Spleen (tissue), 11 donors: ENCODE results near the gene RBMS1. TPM values are rescaled to one million over a fixed set of nuclear protein-coding genes. Genes with fewer than 3 reads are reported as not detected.

Experiments used
- DNase-seq: peaks from one replicate; pipeline ENCODE4 v3.0.0-alpha.2; 2020
- H3K27ac ChIP-seq, 8 donors: fragments of 200-600 bp; sonication (generic) in 7 of 8; 1 replicate in 4 of 8; 2 replicates in 4 of 8; pipeline versions ENCODE4 v1.5.0 to v1.8.0; 2016 to 2021; ENCODE audit warnings: inconsistent platforms in 4 of 8, mild to moderate bottlenecking in 4 of 8, moderate library complexity in 1 of 8
- H3K27me3 ChIP-seq, 7 donors: fragments of 200-600 bp; sonication (generic) in 6 of 7; replicated peaks in 1 of 7; 1 replicate in 4 of 7; 2 replicates in 3 of 7; pipeline versions ENCODE4 v1.5.0 to v1.8.0; 2016 to 2021; ENCODE audit warnings: inconsistent platforms in 3 of 7, mild to moderate bottlenecking in 1 of 7
- H3K36me3 ChIP-seq, 6 donors: fragments of 200-600 bp; sonication (generic) in 5 of 6; 1 replicate in 4 of 6; 2 replicates in 2 of 6; pipeline versions ENCODE4 v1.5.0 to v1.8.0; 2016 to 2021; ENCODE audit warnings: inconsistent platforms in 2 of 6
- H3K4me1 ChIP-seq, 6 donors: fragments of 200-600 bp; sonication (generic) in 5 of 6; 1 replicate in 3 of 6; 2 replicates in 3 of 6; pipeline versions ENCODE4 v1.5.0 to v1.8.0; 2016 to 2021; ENCODE audit warnings: inconsistent platforms in 3 of 6
- H3K4me3 ChIP-seq, 8 donors: fragments of 200-600 bp; sonication (generic) in 7 of 8; 1 replicate in 4 of 8; 2 replicates in 4 of 8; pipeline versions ENCODE4 v1.5.0 to v1.8.0; 2016 to 2021; ENCODE audit warnings: inconsistent platforms in 4 of 8, mild to moderate bottlenecking in 4 of 8, moderate library complexity in 2 of 8
- H3K9me3 ChIP-seq, 8 donors: fragments of 200-600 bp; sonication (generic) in 7 of 8; 1 replicate in 4 of 8; 2 replicates in 4 of 8; pipeline versions ENCODE4 v1.5.0 to v1.8.0; 2016 to 2021; ENCODE audit warnings: inconsistent platforms in 4 of 8
- CTCF ChIP-seq, 11 experiments: fragments of 200-600 bp in 7 of 11; fragments of 450-650 bp in 4 of 11; sonication (generic) in 4 of 11; IDR thresholded peaks in 8 of 11; conservative IDR thresholded peaks in 3 of 11; 1 replicate in 7 of 11; 2 replicates in 4 of 11; pipeline versions ENCODE4 v1.4.0 to v1.8.0; 2016 to 2021; ENCODE audit warnings: antibody characterized with exemption in 11 of 11, inconsistent platforms in 4 of 11, mild to moderate bottlenecking in 1 of 11
- POLR2A ChIP-seq, 3 donors: fragments of 450-650 bp; IDR thresholded peaks; one replicate each; pipeline ENCODE4 v1.5.1; 2017; ENCODE audit warnings: antibody characterized with exemption in 3 of 3, mild to moderate bottlenecking in 1 of 3
- POLR2AphosphoS5 ChIP-seq, 3 donors: sonication (generic); formaldehyde crosslinking; IDR thresholded peaks; one replicate each; pipeline ENCODE4 v1.5.1; 2017; ENCODE audit warnings: antibody characterized with exemption in 3 of 3
- WGBS, 5 donors: extraction: QIAGEN DNeasy Blood & Tissue Kit in 3 of 5; methylation state at CpG; one replicate each; pipeline versions ENCODE4 v1.1.5 to v1.1.7; 2013 to 2018; 5-methylcytosine and 5-hydroxymethylcytosine counted together
- intact Hi-C: fragments of 100-400 bp; cut with DNase I; formaldehyde crosslinking; loops from one replicate; pipeline ENCODE4 v1.15.0; 2023; ENCODE audit warnings: low total_unique reads
- polyA plus RNA-seq, 3 donors: library from polyadenylated mRNA; stranded (reverse); fragments of 200-250 nt; gene quantifications; one replicate each; pipeline ENCODE4 v1.2.1, GENCODE V29; 2013
- total RNA-seq, 7 donors: library from RNA; depleted of rRNA in 3 of 7; stranded (reverse); fragments of >200 nt in 3 of 7; fragmentation: NEBNext Ultra II Directional in 4 of 7; extraction: Animal tissue kit (Norgen Biotek cat#: 25700) in 4 of 7; gene quantifications; one replicate each; pipeline versions ENCODE4 v1.1.0 to v1.2.1, GENCODE V29; 2016 to 2021
- donor health status: healthy with polysubstance abuse.
- donor health status: DM: no; HTN: no; CAD: no; lungs with moderate emphysema.
- donor health status: DM: no; HTN: no; CAD: no.
- donor health status: Bipolar disorder and iron deficiency.
- donor health status: healthy.
- donor health status: DM: no; HTN: no; CAD: no.
- donor health status: DM: yes; HTN: yes; CAD: no.

The RBMS1 gene
- total and polyA plus RNA-seq, 10 donors, result 18.8 to 151 (median 118) TPM

- Histone ChIP-seq H3K36me3 (no peaks in the 10 kb centered on the region), H3K27me3 (no peaks in the 10 kb centered on the region), H3K4me1 (peaks cover 0 to 21% (median 14%) of the 10 kb centered on the region in 6 donors), H3K9me3 (no peaks in the 10 kb centered on the region), H3K4me3 (no peak overlapping the region), H3K27ac (no peak overlapping the region)
- intact Hi-C loops, result no loop called here
- DNase-seq, result no peak
- 81 to 89% (median 84%) methylated on average over 3 of the region's 3 CpGs for WGBS, 5 donors
- no peak for TF ChIP-seq POLR2A (IDR thresholded peaks at IDR 0.05)
- no peak for TF ChIP-seq CTCF (IDR thresholded peaks at IDR 0.05 in 8 of 11, conservative IDR thresholded peaks at IDR 0.05 in 3 of 11)
- TF ChIP-seq POLR2AphosphoS5 (IDR thresholded peaks at IDR 0.05), result no peak
Observed at GRCh38 chr2:160224507-160224906, 269.1 kb downstream of the RBMS1 start.

DNA sequence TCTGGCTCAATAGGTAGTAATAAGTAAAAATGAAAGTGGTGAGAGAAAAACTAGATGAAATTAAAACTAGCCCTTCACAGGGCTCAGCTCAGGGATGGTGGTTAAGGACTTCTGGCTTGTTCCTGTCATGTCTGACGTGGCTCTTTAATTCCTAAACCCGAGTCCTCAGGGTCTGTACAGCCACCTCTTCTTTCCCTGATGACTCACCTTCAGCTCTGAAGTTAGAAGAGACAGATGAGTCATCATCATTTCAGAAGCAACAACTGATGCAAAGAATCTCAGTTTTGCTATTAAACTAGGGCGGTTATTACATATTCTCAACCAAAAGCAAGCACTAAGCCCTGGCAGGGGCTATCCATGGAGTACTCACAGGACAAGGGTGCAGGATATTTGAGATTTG is 269.5 kb downstream of the RBMS1 start:
- no peaks in the 10 kb centered on the region for H3K36me3 ChIP-seq
- no peak overlapping the region for H3K4me3 ChIP-seq
- H3K27ac ChIP-seq, result no peak overlapping the region
- peaks cover 0 to 21% (median 14%) of the 10 kb centered on the region in 6 donors for H3K4me1 ChIP-seq
- no peaks in the 10 kb centered on the region for H3K9me3 ChIP-seq
- TF ChIP-seq POLR2AphosphoS5 (IDR thresholded peaks at IDR 0.05) (no peak), CTCF (IDR thresholded peaks at IDR 0.05 in 8 of 11, conservative IDR thresholded peaks at IDR 0.05 in 3 of 11) (no peak)
- H3K27me3 ChIP-seq, result no peaks in the 10 kb centered on the region
- WGBS, 5 donors, result 63 to 78% (median 70%) methylated on average over 3 of the region's 3 CpGs
- DNase-seq, result no peak
- intact Hi-C loops, result no loop called here

- Histone ChIP-seq H3K27me3 (no peaks in the 10 kb centered on the region), H3K36me3 (no peaks in the 10 kb centered on the region), H3K27ac (no peak overlapping the region), H3K4me1 (peaks cover 0 to 21% (median 14%) of the 10 kb centered on the region in 6 donors), H3K4me3 (no peak overlapping the region), H3K9me3 (no peaks in the 10 kb centered on the region)
- 81 to 91% (median 88%) methylated on average over 3 of the region's 3 CpGs for WGBS, 5 donors
- no peak for DNase-seq
- TF ChIP-seq POLR2AphosphoS5 (IDR thresholded peaks at IDR 0.05) (no peak), CTCF (IDR thresholded peaks at IDR 0.05 in 8 of 11, conservative IDR thresholded peaks at IDR 0.05 in 3 of 11) (no peak), POLR2A (IDR thresholded peaks at IDR 0.05) (no peak)
- intact Hi-C loops, result no loop called here
Observed at GRCh38 chr2:160223560-160223959, 270.0 kb downstream of the RBMS1 start.

DNA sequence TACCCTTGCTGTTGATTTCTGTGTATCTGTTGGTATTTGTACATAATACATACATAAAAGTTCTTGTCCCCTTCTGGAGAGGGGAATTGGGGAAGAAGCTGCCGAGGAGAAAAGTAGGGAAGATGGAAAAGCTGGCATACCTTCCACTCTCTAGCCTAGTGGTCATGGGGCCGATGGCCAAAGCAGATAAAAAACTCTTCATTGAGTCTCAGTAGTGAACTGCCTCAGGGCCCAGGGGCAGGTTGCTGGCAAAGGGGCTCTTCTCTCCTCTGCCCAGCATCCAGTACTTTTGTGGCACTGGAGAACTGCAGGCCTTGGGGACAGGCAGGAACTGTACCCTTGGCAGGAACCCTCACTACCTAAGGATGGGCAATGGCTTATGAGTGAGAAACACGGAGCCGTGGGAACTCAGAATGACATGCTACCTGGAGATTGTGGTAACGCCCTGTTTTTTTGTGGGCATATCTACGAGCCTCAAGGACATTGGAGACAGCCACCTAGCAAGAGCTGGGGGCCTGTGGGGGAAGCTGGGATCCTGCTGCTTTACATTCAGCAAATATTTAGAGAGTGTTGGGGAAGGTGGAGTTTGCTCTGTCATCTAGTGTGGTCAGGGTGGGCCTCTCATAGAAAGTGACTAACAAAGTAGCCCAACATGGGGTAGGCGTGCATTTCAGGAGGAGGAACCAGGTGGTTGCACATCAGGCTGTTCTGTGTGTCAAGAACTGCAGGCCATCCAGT is 270.9 kb downstream of the RBMS1 start:
- no peak for DNase-seq
- Histone ChIP-seq H3K9me3 (no peaks in the 10 kb centered on the region), H3K4me3 (no peak overlapping the region), H3K27me3 (no peaks in the 10 kb centered on the region), H3K4me1 (peaks cover 0 to 21% (median 14%) of the 10 kb centered on the region in 6 donors), H3K27ac (peak overlapping the region in 3 of 8 donors; percentile 58 to 76 (median 70)), H3K36me3 (no peaks in the 10 kb centered on the region)
- WGBS, 5 donors, result 79 to 87% (median 80%) methylated on average over 7 of the region's 7 CpGs
- intact Hi-C loops, result no loop called here
- TF ChIP-seq CTCF (IDR thresholded peaks at IDR 0.05 in 8 of 11, conservative IDR thresholded peaks at IDR 0.05 in 3 of 11) (no peak), POLR2AphosphoS5 (IDR thresholded peaks at IDR 0.05) (no peak), POLR2A (IDR thresholded peaks at IDR 0.05) (no peak)
